HepG2 (cell line): Measurements from ENCODE around the gene PLAC9. TPM values are rescaled to one million over a fixed set of nuclear protein-coding genes. Genes with fewer than 3 reads are reported as not detected.

ENCODE experiments used
- FOXP1 ChIP-seq, 2 experiments: fragments of 450-650 bp in 1 of 2; IDR thresholded peaks; 2 replicates each; pipeline ENCODE4 v1.6.1; 2017 to 2018; ENCODE audit warnings: antibody characterized with exemption in 1 of 2
- HNRNPK ChIP-seq: fragments of 200-400 bp; formaldehyde crosslinking; IDR thresholded peaks from 2 replicates; pipeline ENCODE4 v1.6.1; 2018; ENCODE audit warnings: low read length, low read depth, moderate library complexity, mild to moderate bottlenecking; ENCODE audit not compliant: poor library complexity, severe bottlenecking
- HNRNPLL ChIP-seq: fragments of 200-400 bp; formaldehyde crosslinking; IDR thresholded peaks from 2 replicates; pipeline ENCODE4 v1.6.1; 2017; ENCODE audit warnings: mild to moderate bottlenecking, low read depth, low read length; ENCODE audit not compliant: poor library complexity, severe bottlenecking
- IKZF1 ChIP-seq: fragments of 450-650 bp; IDR thresholded peaks from 2 replicates; pipeline ENCODE4 v1.7.1; 2016
- KDM2A ChIP-seq: sonication (generic); formaldehyde crosslinking; IDR thresholded peaks from 2 replicates; pipeline ENCODE4 v1.4.0; 2020; ENCODE audit warnings: low read depth, missing genetic modification reagents, borderline replicate concordance
- KLF16 ChIP-seq, 2 experiments: sonication (generic) in 1 of 2; formaldehyde crosslinking in 1 of 2; IDR thresholded peaks; 2 replicates each; pipeline versions ENCODE4 v1.6.1 to v1.8.0; 2016 to 2023; ENCODE audit warnings: missing genetic modification reagents in 2 of 2, missing compliant biosample characterization in 1 of 2
- PPARG ChIP-seq: conservative IDR thresholded peaks from 2 replicates; pipeline ENCODE4 v1.6.1; 2016; ENCODE audit warnings: missing biosample characterization, missing genetic modification reagents
- RFXAP ChIP-seq: sonication (generic); formaldehyde crosslinking; IDR thresholded peaks from 2 replicates; pipeline ENCODE4 v1.4.0; 2020; ENCODE audit warnings: missing genetic modification reagents, borderline replicate concordance
- SNAPC5 ChIP-seq: sonication (generic); formaldehyde crosslinking; IDR thresholded peaks from 2 replicates; pipeline ENCODE4 v1.8.1; 2023; ENCODE audit warnings: mild to moderate bottlenecking, missing genetic modification reagents, borderline replicate concordance
- SP140L ChIP-seq: sonication (generic); formaldehyde crosslinking; IDR thresholded peaks from 2 replicates; pipeline ENCODE4 v1.4.0; 2020; ENCODE audit warnings: missing genetic modification reagents, borderline replicate concordance
- SPEN ChIP-seq: sonication (generic); formaldehyde crosslinking; IDR thresholded peaks from 2 replicates; pipeline ENCODE4 v1.5.1; 2020; ENCODE audit warnings: low read depth, mild to moderate bottlenecking, missing genetic modification reagents
- ZNF512B ChIP-seq: sonication (generic); formaldehyde crosslinking; IDR thresholded peaks from 2 replicates; pipeline ENCODE4 v1.5.1; 2020; ENCODE audit warnings: missing genetic modification reagents, mild to moderate bottlenecking, borderline replicate concordance
- ZNF687 ChIP-seq: sonication (generic); formaldehyde crosslinking; IDR thresholded peaks from 2 replicates; pipeline ENCODE4 v1.5.1; 2020; ENCODE audit warnings: mild to moderate bottlenecking, missing genetic modification reagents, moderate library complexity
- polyA plus RNA-seq, 8 experiments: library from polyadenylated mRNA; depleted of rRNA in 3 of 8; stranded (reverse) in 7 of 8; unstranded in 1 of 8; fragments of >200 nt; fragmentation: Illumina TruSeq in 4 of 8; extraction: Trizol in 4 of 8; gene quantifications; 2 replicates each; pipeline versions ENCODE4 v1.2.1 to v1.2.3, GENCODE V29; 2011 to 2016; ENCODE audit warnings: low read depth in 4 of 8, missing spikeins in 1 of 8, mixed read lengths in 1 of 8; ENCODE audit not compliant: insufficient read depth in 1 of 8
- total RNA-seq, 5 experiments: library from RNA; depleted of rRNA; stranded (reverse); fragments of >200 nt; fragmentation: Illumina TruSeq; extraction: Trizol; gene quantifications; 2 replicates each; pipeline ENCODE4 v1.2.3, GENCODE V29; 2016; ENCODE audit warnings: low read depth in 1 of 5
- TF ChIP-seq, protein P1 (sequence below): sonication (generic); formaldehyde crosslinking; IDR thresholded peaks from 2 replicates; pipeline ENCODE4 v1.4.0; 2020; ENCODE audit warnings: missing genetic modification reagents
- TF ChIP-seq, protein P2 (sequence below): IDR thresholded peaks from 2 replicates; pipeline ENCODE4 v1.6.1; 2018; ENCODE audit warnings: missing genetic modification reagents, mild to moderate bottlenecking, missing compliant biosample characterization
- TF ChIP-seq, protein P3 (sequence below): sonication (generic); formaldehyde crosslinking; IDR thresholded peaks from 2 replicates; pipeline ENCODE4 v1.4.0; 2020; ENCODE audit warnings: mild to moderate bottlenecking, missing genetic modification reagents

Gene PLAC9
- total and polyA plus RNA-seq, 2 of the 13 experiments (the other 11 are each of a cell fraction or from before 2014, with no cell fraction given) = not detected

DNA sequence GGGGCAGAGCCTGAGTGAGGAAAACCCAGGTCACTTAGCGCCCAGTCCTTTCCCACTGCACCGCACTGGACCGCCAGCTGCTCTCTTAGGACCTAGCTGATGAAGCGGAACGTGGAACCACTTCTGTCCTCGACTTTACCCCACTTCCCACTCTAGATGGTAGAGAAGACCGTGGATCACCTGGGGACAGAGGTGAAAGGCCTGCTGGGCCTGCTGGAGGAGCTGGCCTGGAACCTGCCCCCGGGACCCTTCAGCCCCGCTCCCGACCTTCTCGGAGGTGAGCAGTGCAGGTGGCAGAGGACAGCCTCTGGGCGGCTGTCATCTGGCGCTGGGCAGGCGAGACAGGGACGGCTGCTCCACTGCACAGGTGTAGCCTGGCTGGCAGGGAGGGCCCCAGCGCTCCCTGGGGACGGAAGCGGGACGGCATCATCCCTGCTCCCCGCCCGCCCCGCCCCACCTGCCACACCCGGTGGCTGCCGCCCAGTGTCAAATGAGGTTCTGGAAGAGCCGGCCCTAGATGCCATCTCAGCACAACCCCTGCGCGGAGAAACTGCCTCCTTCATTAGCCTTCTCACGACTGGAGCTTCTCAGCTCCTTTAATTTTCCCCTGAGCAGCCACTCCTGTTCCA lies 11.7 kb downstream of the PLAC9 start (continued):
- TF ChIP-seq IKZF1 (no peak), PPARG (no peak), KDM2A (CRISPR knock-in tag) (peak; percentile 42; the same call in 1 of the 2 replicates), SP140L (no peak), HNRNPK (no peak), SPEN (CRISPR knock-in tag) (no peak), FOXP1 (IDR thresholded peaks at IDR 0.05) (no peak), FOXP1 (CRISPR knock-in tag; IDR thresholded peaks at IDR 0.05) (no peak), RFXAP (CRISPR knock-in tag) (no peak), ZNF512B (CRISPR knock-in tag) (no peak), HNRNPLL (no peak), ZNF687 (CRISPR knock-in tag) (peak; percentile 34), SNAPC5 (CRISPR knock-in tag) (no peak), KLF16 (CRISPR knock-in tag; IDR thresholded peaks at IDR 0.05) (no peak)
- TF ChIP-seq, protein P1, sequence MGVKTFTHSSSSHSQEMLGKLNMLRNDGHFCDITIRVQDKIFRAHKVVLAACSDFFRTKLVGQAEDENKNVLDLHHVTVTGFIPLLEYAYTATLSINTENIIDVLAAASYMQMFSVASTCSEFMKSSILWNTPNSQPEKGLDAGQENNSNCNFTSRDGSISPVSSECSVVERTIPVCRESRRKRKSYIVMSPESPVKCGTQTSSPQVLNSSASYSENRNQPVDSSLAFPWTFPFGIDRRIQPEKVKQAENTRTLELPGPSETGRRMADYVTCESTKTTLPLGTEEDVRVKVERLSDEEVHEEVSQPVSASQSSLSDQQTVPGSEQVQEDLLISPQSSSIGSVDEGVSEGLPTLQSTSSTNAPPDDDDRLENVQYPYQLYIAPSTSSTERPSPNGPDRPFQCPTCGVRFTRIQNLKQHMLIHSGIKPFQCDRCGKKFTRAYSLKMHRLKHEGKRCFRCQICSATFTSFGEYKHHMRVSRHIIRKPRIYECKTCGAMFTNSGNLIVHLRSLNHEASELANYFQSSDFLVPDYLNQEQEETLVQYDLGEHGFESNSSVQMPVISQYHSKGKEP = no peak
- TF ChIP-seq, protein P2, sequence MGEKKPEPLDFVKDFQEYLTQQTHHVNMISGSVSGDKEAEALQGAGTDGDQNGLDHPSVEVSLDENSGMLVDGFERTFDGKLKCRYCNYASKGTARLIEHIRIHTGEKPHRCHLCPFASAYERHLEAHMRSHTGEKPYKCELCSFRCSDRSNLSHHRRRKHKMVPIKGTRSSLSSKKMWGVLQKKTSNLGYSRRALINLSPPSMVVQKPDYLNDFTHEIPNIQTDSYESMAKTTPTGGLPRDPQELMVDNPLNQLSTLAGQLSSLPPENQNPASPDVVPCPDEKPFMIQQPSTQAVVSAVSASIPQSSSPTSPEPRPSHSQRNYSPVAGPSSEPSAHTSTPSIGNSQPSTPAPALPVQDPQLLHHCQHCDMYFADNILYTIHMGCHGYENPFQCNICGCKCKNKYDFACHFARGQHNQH = no peak
- TF ChIP-seq, protein P3, sequence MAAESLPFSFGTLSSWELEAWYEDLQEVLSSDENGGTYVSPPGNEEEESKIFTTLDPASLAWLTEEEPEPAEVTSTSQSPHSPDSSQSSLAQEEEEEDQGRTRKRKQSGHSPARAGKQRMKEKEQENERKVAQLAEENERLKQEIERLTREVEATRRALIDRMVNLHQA (CRISPR knock-in tag) = no peak
